Right lobe of liver (tissue), 4 donors: ENCODE results near the gene SCNN1B.

Source experiments
- CTCF ChIP-seq, 4 donors: fragments of 200-600 bp in 3 of 4; fragments of 450-650 bp in 1 of 4; IDR thresholded peaks; one replicate each; pipeline versions ENCODE4 v1.5.1 to v1.8.0; 2016 to 2022; ENCODE audit warnings: antibody characterized with exemption in 4 of 4, mild to moderate bottlenecking in 2 of 4
- POLR2A ChIP-seq: fragments of 450-650 bp; IDR thresholded peaks from one replicate; pipeline ENCODE4 v1.6.1; 2017; ENCODE audit warnings: antibody characterized with exemption, mild to moderate bottlenecking
- donor health status: DM: no; HTN: no; CAD: no.
- donor health status: DM: no; HTN: no; CAD: no.
- donor health status: DM: no; HTN: yes; CAD: no.

- no peak for TF ChIP-seq CTCF (IDR thresholded peaks at IDR 0.05)
- no peak for TF ChIP-seq POLR2A
Measured at GRCh38 chr16:23319861-23320615, 17.9 kb downstream of the SCNN1B start.
